ENCODE measurements around the gene DDX10.

DDX10 gene

DNA sequence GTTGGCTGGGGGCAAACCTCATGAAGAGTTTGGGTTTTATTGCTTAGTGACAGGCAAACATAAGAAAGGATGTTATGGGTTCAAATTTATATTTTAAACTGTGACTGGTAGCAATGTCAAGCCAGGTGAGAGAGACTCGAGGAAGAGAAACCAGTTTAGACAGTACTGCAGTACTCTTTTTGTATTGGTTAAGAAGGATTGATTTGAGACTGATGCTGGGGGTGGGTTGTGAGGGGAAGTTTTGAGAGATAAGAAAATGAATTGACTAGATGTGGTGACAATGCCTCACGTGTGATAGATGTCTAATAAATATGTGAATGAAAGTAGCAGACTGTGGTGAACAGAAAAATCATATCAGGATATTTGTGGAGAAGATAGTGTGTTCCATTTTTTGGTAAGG, 142.4 kb downstream of the DDX10 start:
- H3K14ac ChIP-seq (ENCODE audit: low read length): no peak overlapping the region
- H2AK5ac ChIP-seq (ENCODE audit: low read length): no peak overlapping the region
- no peak overlapping the region for H3K4ac ChIP-seq (ENCODE audit: low read depth, low read length)
- H3K9ac ChIP-seq (ENCODE audit: low read length): no peak overlapping the region
- H3K4me2 ChIP-seq (ENCODE audit: low read length): no peak overlapping the region
- no peak overlapping the region for H2AFZ ChIP-seq (ENCODE audit: insufficient read depth, low read length, poor library complexity)
- no peaks in the 10 kb centered on the region for H3K79me2 ChIP-seq (ENCODE audit: control insufficient read depth, insufficient read depth, low read length, poor library complexity)
- no peak overlapping the region for H3K23ac ChIP-seq (ENCODE audit: low read length)
- H2BK5ac ChIP-seq (ENCODE audit: low read depth, low read length, poor library complexity): no peak overlapping the region
- no peaks in the 10 kb centered on the region for H3K9me3 ChIP-seq (ENCODE audit: insufficient read depth, low read depth, low read length)
- no peaks in the 10 kb centered on the region for H3K36me3 ChIP-seq (ENCODE audit: control insufficient read depth in 1 of 2, insufficient read depth in 2 of 2, low read length in 2 of 2)
- H4K12ac ChIP-seq (ENCODE audit: low read depth, low read length): no peak overlapping the region
- no peaks in the 10 kb centered on the region for H3K79me1 ChIP-seq (ENCODE audit: low read length)
- no peak overlapping the region for H2BK120ac ChIP-seq (ENCODE audit: insufficient read depth, low read length, poor library complexity)
- no peak overlapping the region for H2BK12ac ChIP-seq (ENCODE audit: low read length)
- no peaks in the 10 kb centered on the region for H3K27me3 ChIP-seq (ENCODE audit: insufficient read depth, low read length)
- no peak overlapping the region for H3K27ac ChIP-seq (ENCODE audit: low read depth, low read length)
- no peak overlapping the region for H3K4me3 ChIP-seq (ENCODE audit: low read depth, low read length)
- no peak for DNase-seq
- WGBS (ENCODE audit: extremely low coverage, insufficient coverage, insufficient read length): no CpG with 5 or more reads among the region's 2 CpGs
- H4K8ac ChIP-seq (ENCODE audit: low read depth, low read length): no peak overlapping the region
- H3K18ac ChIP-seq (ENCODE audit: low read length): no peak overlapping the region
- no peak overlapping the region for H4K91ac ChIP-seq (ENCODE audit: low read depth, low read length)
- no peaks in the 10 kb centered on the region for H3K4me1 ChIP-seq (ENCODE audit: control insufficient read depth in 1 of 2, insufficient read depth in 2 of 2, low read length in 2 of 2)

DNA sequence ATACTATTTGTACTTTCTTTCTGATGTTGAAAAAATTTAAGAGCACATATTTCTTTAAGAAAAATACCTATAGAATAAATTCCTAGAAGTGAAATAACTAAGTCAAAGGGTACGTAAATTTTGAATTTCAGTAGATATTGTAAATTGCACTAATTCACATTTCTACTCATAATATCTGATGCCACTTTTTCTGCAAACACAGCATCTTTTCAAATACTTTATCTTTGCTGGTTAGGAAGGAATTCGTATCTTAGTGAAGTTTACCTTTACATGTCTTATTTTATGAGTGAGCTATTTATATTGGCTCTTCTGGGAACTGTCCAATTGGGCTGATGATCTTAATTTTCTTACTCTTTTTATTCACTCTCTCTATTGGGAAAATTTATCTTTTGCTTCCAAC, 148.2 kb downstream of the DDX10 start:
- Histone ChIP-seq H3K9me3 (ENCODE audit: insufficient read depth, low read depth, low read length) (no peaks in the 10 kb centered on the region), H4K8ac (ENCODE audit: low read depth, low read length) (no peak overlapping the region)
- WGBS (ENCODE audit: extremely low coverage, insufficient coverage, insufficient read length): no CpG with 5 or more reads among the region's 2 CpGs

DNA sequence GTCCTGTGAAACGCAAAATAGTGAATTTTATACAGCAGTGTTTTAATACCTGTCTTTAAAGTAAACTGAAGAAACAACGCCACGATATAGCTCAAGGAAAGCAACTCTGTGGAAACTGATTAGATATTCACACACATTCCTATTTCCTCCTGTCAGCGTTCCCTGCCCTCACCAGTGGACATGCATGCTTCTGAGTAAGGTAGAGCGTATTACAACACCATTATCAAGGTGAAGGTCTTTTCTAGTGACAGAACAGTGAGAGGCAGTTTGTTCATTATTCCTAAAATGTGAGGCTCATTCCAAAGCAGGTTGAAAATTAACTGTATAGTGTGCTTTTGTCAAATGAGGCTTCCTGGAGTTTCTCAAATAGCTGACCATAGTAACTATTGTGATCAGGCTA, 153.1 kb downstream of the DDX10 start:
- no peak overlapping the region for H2BK5ac ChIP-seq (ENCODE audit: low read depth, low read length, poor library complexity)
- no peaks in the 10 kb centered on the region for H3K9me3 ChIP-seq (ENCODE audit: insufficient read depth, low read depth, low read length)
- no peak overlapping the region for H3K14ac ChIP-seq (ENCODE audit: low read length)
- H3K4ac ChIP-seq (ENCODE audit: low read depth, low read length): no peak overlapping the region
- H2AFZ ChIP-seq (ENCODE audit: insufficient read depth, low read length, poor library complexity): no peak overlapping the region
- H3K27ac ChIP-seq (ENCODE audit: low read depth, low read length): no peak overlapping the region
- H4K8ac ChIP-seq (ENCODE audit: low read depth, low read length): no peak overlapping the region
- H3K4me2 ChIP-seq (ENCODE audit: low read length): no peak overlapping the region
- H3K9ac ChIP-seq (ENCODE audit: low read length): no peak overlapping the region
- no peak overlapping the region for H2AK5ac ChIP-seq (ENCODE audit: low read length)
- H3K4me1 ChIP-seq (ENCODE audit: control insufficient read depth in 1 of 2, insufficient read depth in 2 of 2, low read length in 2 of 2): no peaks in the 10 kb centered on the region
- H2BK12ac ChIP-seq (ENCODE audit: low read length): no peak overlapping the region
- H3K4me3 ChIP-seq (ENCODE audit: low read depth, low read length): no peak overlapping the region
- no peak overlapping the region for H4K91ac ChIP-seq (ENCODE audit: low read depth, low read length)
- no peaks in the 10 kb centered on the region for H3K79me1 ChIP-seq (ENCODE audit: low read length)
- no peaks in the 10 kb centered on the region for H3K27me3 ChIP-seq (ENCODE audit: insufficient read depth, low read length)
- H3K18ac ChIP-seq (ENCODE audit: low read length): no peak overlapping the region
- WGBS (ENCODE audit: extremely low coverage, insufficient coverage, insufficient read length): no CpG with 5 or more reads among the region's 5 CpGs
- peak in 1 of 2 donors; percentile 49 for DNase-seq
- no peaks in the 10 kb centered on the region for H3K79me2 ChIP-seq (ENCODE audit: control insufficient read depth, insufficient read depth, low read length, poor library complexity)
- no peak overlapping the region for H3K23ac ChIP-seq (ENCODE audit: low read length)
- no peak overlapping the region for H2BK120ac ChIP-seq (ENCODE audit: insufficient read depth, low read length, poor library complexity)
- no peaks in the 10 kb centered on the region for H3K36me3 ChIP-seq (ENCODE audit: control insufficient read depth in 1 of 2, insufficient read depth in 2 of 2, low read length in 2 of 2)
- no peak overlapping the region for H4K12ac ChIP-seq (ENCODE audit: low read depth, low read length)

More for the DNA sequence above, 148.2 kb downstream of the DDX10 start:
- no peak overlapping the region for H3K4me2 ChIP-seq (ENCODE audit: low read length)
- H3K27me3 ChIP-seq (ENCODE audit: insufficient read depth, low read length): no peaks in the 10 kb centered on the region
- no peaks in the 10 kb centered on the region for H3K79me2 ChIP-seq (ENCODE audit: control insufficient read depth, insufficient read depth, low read length, poor library complexity)
- H3K23ac ChIP-seq (ENCODE audit: low read length): no peak overlapping the region
- no peak overlapping the region for H3K4me3 ChIP-seq (ENCODE audit: low read depth, low read length)
- H3K18ac ChIP-seq (ENCODE audit: low read length): no peak overlapping the region
- H3K4ac ChIP-seq (ENCODE audit: low read depth, low read length): no peak overlapping the region
- no peak overlapping the region for H2AK5ac ChIP-seq (ENCODE audit: low read length)
- H4K12ac ChIP-seq (ENCODE audit: low read depth, low read length): no peak overlapping the region
- H3K79me1 ChIP-seq (ENCODE audit: low read length): no peaks in the 10 kb centered on the region
- H3K9ac ChIP-seq (ENCODE audit: low read length): no peak overlapping the region
- H2BK120ac ChIP-seq (ENCODE audit: insufficient read depth, low read length, poor library complexity): no peak overlapping the region
- H3K36me3 ChIP-seq (ENCODE audit: control insufficient read depth in 1 of 2, insufficient read depth in 2 of 2, low read length in 2 of 2): no peaks in the 10 kb centered on the region
- no peak overlapping the region for H2BK12ac ChIP-seq (ENCODE audit: low read length)
- no peak overlapping the region for H4K91ac ChIP-seq (ENCODE audit: low read depth, low read length)
- no peak overlapping the region for H2BK5ac ChIP-seq (ENCODE audit: low read depth, low read length, poor library complexity)
- no peaks in the 10 kb centered on the region for H3K4me1 ChIP-seq (ENCODE audit: control insufficient read depth in 1 of 2, insufficient read depth in 2 of 2, low read length in 2 of 2)
- no peak overlapping the region for H2AFZ ChIP-seq (ENCODE audit: insufficient read depth, low read length, poor library complexity)
- H3K27ac ChIP-seq (ENCODE audit: low read depth, low read length): no peak overlapping the region
- DNase-seq: no peak
- H3K14ac ChIP-seq (ENCODE audit: low read length): no peak overlapping the region

DNA sequence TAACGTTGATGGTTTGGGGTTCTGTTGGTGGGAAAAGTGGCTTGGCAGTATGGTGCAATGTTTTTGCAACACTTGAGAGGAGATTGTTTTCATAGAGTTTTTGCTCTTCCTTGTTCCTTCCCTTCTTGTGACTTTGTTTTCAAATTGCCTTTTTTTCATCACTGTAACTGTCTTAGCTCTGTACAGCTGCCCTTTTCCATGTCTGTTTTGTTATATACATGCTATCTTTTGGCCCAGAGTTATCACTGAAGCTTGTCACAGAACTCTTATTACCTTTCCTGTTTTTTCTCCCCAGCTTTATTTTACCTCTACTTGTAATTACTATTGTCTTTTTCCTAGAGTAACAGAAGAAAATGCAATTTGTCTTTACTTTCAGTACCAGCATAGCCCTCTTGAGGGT, 154.1 kb downstream of the DDX10 start:
- no peaks in the 10 kb centered on the region for H3K27me3 ChIP-seq (ENCODE audit: insufficient read depth, low read length)
- H4K12ac ChIP-seq (ENCODE audit: low read depth, low read length): no peak overlapping the region
- no peak overlapping the region for H4K8ac ChIP-seq (ENCODE audit: low read depth, low read length)
- no peak overlapping the region for H3K27ac ChIP-seq (ENCODE audit: low read depth, low read length)
- H3K79me2 ChIP-seq (ENCODE audit: control insufficient read depth, insufficient read depth, low read length, poor library complexity): no peaks in the 10 kb centered on the region
- no peak overlapping the region for H3K4me3 ChIP-seq (ENCODE audit: low read depth, low read length)
- no peak overlapping the region for H2AK5ac ChIP-seq (ENCODE audit: low read length)
- H3K14ac ChIP-seq (ENCODE audit: low read length): no peak overlapping the region
- H3K4ac ChIP-seq (ENCODE audit: low read depth, low read length): no peak overlapping the region
- H3K36me3 ChIP-seq (ENCODE audit: control insufficient read depth in 1 of 2, insufficient read depth in 2 of 2, low read length in 2 of 2): no peaks in the 10 kb centered on the region
- no peak overlapping the region for H3K23ac ChIP-seq (ENCODE audit: low read length)
- H3K18ac ChIP-seq (ENCODE audit: low read length): no peak overlapping the region
- H4K91ac ChIP-seq (ENCODE audit: low read depth, low read length): no peak overlapping the region
- DNase-seq: no peak
- no peak overlapping the region for H2BK12ac ChIP-seq (ENCODE audit: low read length)
- no peak overlapping the region for H2BK120ac ChIP-seq (ENCODE audit: insufficient read depth, low read length, poor library complexity)
- no peaks in the 10 kb centered on the region for H3K79me1 ChIP-seq (ENCODE audit: low read length)
- WGBS (ENCODE audit: extremely low coverage, insufficient coverage, insufficient read length): no CpG with 5 or more reads among the region's 1 CpG
- H2AFZ ChIP-seq (ENCODE audit: insufficient read depth, low read length, poor library complexity): no peak overlapping the region
- no peaks in the 10 kb centered on the region for H3K4me1 ChIP-seq (ENCODE audit: control insufficient read depth in 1 of 2, insufficient read depth in 2 of 2, low read length in 2 of 2)
- no peak overlapping the region for H3K4me2 ChIP-seq (ENCODE audit: low read length)
- H3K9ac ChIP-seq (ENCODE audit: low read length): no peak overlapping the region
- no peak overlapping the region for H2BK5ac ChIP-seq (ENCODE audit: low read depth, low read length, poor library complexity)
- H3K9me3 ChIP-seq (ENCODE audit: insufficient read depth, low read depth, low read length): no peaks in the 10 kb centered on the region

All from trophoblast cell (in vitro differentiated cells and primary cell).